ENCODE measurements around the gene VPS54.
"Not testable (repeated sequence)": the region's sequence is repeated elsewhere in the genome, so short reads cannot be mapped to it uniquely, and the experiment has no call there.

Gene VPS54

DNA sequence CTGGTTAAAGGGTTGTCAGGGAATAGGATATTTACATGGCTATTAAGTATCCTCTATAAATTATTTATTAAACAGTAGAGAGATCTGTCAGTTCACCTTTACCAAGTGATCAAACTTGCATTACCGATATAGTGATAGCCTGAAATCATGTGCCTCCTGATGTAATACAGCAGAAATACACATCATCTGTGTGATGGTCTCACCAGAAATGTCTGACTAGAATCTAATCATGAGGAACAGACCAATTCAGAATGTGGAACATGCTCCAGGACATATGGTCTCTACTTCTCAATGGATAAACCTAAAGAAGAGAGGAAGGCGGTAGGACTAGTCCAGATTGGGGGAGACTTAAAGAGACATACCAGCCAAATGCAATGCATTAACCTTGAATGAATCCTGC lies 6.2 kb downstream of the VPS54 start:
- no peak for DNase-seq (ENCODE audit: low spot score in 2 of 2)
- H3K27ac Mint-ChIP-seq: peak overlapping the region; percentile 35
- H3K9me3 Mint-ChIP-seq: no peaks in the 10 kb centered on the region
- peaks cover 22% of the 10 kb centered on the region for H3K4me1 Mint-ChIP-seq
- no peak for ATAC-seq (ENCODE audit: low read depth)
- H3K27me3 Mint-ChIP-seq: no peaks in the 10 kb centered on the region
- H3K36me3 Mint-ChIP-seq: peaks cover 5% of the 10 kb centered on the region
- H3K4me3 Mint-ChIP-seq: no peak overlapping the region

GRCh38 chr2:64012115-64012514 lies 7.1 kb downstream of the VPS54 start:
- no peak overlapping the region for H3K27ac Mint-ChIP-seq
- H3K4me1 Mint-ChIP-seq: peaks cover 23% of the 10 kb centered on the region
- no peak overlapping the region for H3K4me3 Mint-ChIP-seq
- DNase-seq (ENCODE audit: low spot score in 2 of 2): no peak
- no peaks in the 10 kb centered on the region for H3K27me3 Mint-ChIP-seq
- peaks cover 9% of the 10 kb centered on the region for H3K36me3 Mint-ChIP-seq
- no peak for ATAC-seq (ENCODE audit: low read depth)
- no peaks in the 10 kb centered on the region for H3K9me3 Mint-ChIP-seq

GRCh38 chr2:64008434-64009009 lies 10.7 kb downstream of the VPS54 start:
- Mint-ChIP-seq H3K27me3 (no peaks in the 10 kb centered on the region), H3K27ac (no peak overlapping the region), H3K4me3 (no peak overlapping the region), H3K36me3 (peaks cover 13% of the 10 kb centered on the region), H3K9me3 (no peaks in the 10 kb centered on the region), H3K4me1 (peaks cover 12% of the 10 kb centered on the region)
- no peak for ATAC-seq (ENCODE audit: low read depth)
- DNase-seq (ENCODE audit: low spot score in 2 of 2): no peak

DNA sequence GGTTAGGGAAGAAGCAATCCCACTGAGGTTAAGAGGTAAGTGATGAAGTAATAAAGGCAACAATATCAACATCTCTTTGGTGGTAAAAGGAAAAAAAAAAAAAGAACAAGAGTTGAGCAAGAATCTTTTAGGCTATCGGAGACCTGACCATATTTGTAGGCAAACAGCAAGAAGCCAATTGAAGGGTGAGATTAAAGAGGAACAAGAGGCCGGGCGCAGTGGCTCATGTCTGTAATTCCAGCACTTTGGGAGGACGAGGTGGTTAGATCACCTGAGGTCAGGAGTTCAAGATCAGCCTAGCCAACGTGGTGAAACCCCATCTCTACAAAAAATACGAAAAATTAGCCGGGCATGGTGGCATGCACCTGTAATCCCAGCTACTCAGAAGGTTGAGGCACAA lies 11.3 kb downstream of the VPS54 start:
- Mint-ChIP-seq H3K27ac (no peak overlapping the region), H3K9me3 (no peaks in the 10 kb centered on the region)

GRCh38 chr2:64005707-64006356 lies 13.4 kb downstream of the VPS54 start:
- Mint-ChIP-seq H3K4me1 (peaks cover 5% of the 10 kb centered on the region), H3K9me3 (no peaks in the 10 kb centered on the region), H3K36me3 (peaks cover 15% of the 10 kb centered on the region), H3K4me3 (no peak overlapping the region), H3K27me3 (no peaks in the 10 kb centered on the region), H3K27ac (no peak overlapping the region)
- ATAC-seq (ENCODE audit: low read depth) (no peak), DNase-seq (ENCODE audit: low spot score in 2 of 2) (no peak)

More for the DNA sequence above, 11.3 kb downstream of the VPS54 start:
- Mint-ChIP-seq H3K36me3 (peaks cover 13% of the 10 kb centered on the region), H3K4me1 (peaks cover 9% of the 10 kb centered on the region), H3K4me3 (no peak overlapping the region), H3K27me3 (no peaks in the 10 kb centered on the region)
- no peak for DNase-seq (ENCODE audit: low spot score in 2 of 2)
- no peak for ATAC-seq (ENCODE audit: low read depth)

DNA sequence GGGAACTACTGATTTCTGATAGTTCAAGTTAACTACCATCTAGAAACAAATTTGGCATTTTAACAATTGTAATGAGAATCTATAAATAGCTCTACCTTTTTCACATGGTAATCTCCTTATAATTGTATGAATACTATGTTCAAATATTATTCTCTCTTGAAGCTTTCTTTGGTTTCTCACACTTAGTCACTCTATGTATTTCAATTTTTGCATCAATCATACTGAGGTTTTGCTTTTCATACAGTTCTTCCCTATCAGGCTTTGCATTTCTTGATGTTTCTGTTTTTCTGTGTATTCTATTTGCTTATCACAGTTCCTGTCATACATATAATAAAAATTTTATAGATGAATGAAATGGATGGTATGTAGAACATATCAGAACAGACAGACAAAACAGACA lies 16.0 kb downstream of the VPS54 start:
- Mint-ChIP-seq H3K9me3 (peaks cover 2% of the 10 kb centered on the region), H3K27me3 (no peaks in the 10 kb centered on the region), H3K4me1 (peaks cover 5% of the 10 kb centered on the region), H3K27ac (no peak overlapping the region), H3K36me3 (peaks cover 20% of the 10 kb centered on the region), H3K4me3 (no peak overlapping the region)
- DNase-seq (ENCODE audit: low spot score in 2 of 2) (no peak), ATAC-seq (ENCODE audit: low read depth) (no peak)

DNA sequence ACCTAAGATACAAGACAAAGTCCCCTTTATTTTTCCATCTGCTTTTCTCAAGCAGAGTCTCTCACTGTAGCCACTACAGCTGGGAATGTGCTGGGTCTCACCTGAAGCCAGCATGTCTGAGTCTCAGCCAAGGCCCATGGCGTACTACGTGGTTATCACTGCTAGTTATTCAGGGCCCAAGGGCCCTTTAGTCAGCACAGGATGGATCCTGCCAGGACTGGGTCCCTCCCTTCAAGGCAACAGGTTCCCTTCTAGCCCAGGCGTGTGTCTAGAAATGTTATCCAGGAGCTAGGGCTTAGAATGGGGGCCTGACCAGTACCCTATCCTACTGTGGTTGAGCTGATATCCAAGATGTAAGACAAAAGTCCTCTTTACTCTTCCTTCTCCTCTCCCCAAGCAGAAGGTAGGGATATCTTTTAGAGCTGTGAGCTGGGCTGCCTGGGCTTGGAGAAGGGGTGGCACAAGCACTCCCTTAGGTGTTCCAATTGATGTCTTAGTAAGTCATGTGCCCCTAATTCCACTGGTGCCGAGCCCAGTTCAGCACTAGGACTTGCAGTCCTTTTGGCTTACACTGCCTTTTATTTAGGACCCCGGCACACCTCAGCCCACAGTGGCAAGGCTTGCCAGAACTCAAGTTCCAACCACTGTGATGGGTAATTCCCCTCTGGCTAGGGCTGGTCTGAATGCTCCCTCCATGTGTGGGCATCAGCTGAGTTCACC lies 17.7 kb downstream of the VPS54 start:
- ATAC-seq (ENCODE audit: low read depth) (no peak), DNase-seq (ENCODE audit: low spot score in 2 of 2) (no peak)
- H3K4me1 Mint-ChIP-seq: no peaks in the 10 kb centered on the region
- no peaks in the 10 kb centered on the region for H3K27me3 Mint-ChIP-seq
- H3K27ac Mint-ChIP-seq: no peak overlapping the region
- no peak overlapping the region for H3K4me3 Mint-ChIP-seq
- H3K36me3 Mint-ChIP-seq: peaks cover 20% of the 10 kb centered on the region
- H3K9me3 Mint-ChIP-seq: peaks cover 10% of the 10 kb centered on the region

DNA sequence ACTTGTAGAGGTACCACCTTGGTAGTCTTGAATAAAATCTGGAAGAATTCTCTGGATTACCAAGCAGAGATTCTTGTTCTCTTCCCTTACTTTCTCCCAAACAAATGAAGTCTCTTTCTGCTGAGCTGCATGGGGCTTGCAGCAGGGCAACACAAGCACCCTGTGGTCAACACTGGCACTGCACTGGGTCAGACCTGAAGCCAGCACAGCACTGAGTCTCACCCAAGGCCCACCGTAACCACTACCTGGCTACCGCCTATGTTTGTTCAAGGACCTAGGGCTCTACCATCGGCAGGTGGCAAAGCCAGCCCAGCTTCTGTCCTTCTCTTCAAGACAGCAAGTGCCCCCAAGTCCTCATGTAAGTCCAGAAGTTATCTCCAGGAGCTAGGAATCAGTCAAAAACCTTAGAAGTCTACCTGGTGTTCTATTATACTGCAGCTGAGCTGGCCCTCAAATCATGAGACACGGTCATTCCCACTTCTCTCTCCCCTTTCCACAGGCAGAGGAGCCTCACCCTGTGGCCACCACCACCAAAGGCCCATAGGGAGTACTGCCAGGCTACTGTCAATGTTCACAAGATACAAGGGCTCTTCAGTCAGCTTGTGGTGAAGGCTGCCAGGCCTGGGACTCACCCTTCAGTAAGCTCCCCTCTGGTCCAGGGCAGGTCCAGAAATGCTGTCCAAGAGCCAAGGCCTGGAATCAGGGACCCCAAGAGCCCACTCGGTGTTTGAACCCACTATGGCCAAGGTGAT lies 18.4 kb downstream of the VPS54 start:
- ATAC-seq (ENCODE audit: low read depth) (no peak), DNase-seq (ENCODE audit: low spot score in 2 of 2) (no peak)
- no peaks in the 10 kb centered on the region for H3K27me3 Mint-ChIP-seq
- no peaks in the 10 kb centered on the region for H3K4me1 Mint-ChIP-seq
- H3K36me3 Mint-ChIP-seq: peaks cover 23% of the 10 kb centered on the region
- H3K4me3 Mint-ChIP-seq: no peak overlapping the region
- peaks cover 10% of the 10 kb centered on the region for H3K9me3 Mint-ChIP-seq
- no peak overlapping the region for H3K27ac Mint-ChIP-seq

DNA sequence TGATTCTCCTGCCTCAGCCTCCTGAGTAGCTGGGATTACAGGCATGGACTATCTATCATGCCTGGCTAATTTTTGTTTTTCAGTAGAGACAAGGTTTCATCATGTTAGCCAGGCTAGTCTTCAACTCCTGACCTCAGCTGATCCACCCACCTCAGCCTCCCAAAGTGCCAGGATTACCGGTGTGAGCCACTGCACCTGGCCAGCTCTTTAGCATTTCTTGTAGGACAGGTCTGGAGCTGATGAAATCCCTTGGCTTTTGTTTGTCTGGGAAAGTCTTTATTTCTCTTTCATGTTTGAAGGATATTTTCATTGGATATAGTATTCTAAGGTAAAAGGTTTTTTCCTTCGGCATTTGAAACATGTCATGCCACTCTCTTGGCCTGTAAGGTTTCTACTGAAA lies 20.2 kb downstream of the VPS54 start:
- DNase-seq (ENCODE audit: low spot score in 2 of 2): no peak
- Mint-ChIP-seq H3K36me3 (peaks cover 28% of the 10 kb centered on the region), H3K4me1 (peaks cover 2% of the 10 kb centered on the region), H3K4me3 (no peak overlapping the region), H3K27me3 (no peaks in the 10 kb centered on the region), H3K27ac (no peak overlapping the region), H3K9me3 (peaks cover 10% of the 10 kb centered on the region)
- no peak for ATAC-seq (ENCODE audit: low read depth)

DNA sequence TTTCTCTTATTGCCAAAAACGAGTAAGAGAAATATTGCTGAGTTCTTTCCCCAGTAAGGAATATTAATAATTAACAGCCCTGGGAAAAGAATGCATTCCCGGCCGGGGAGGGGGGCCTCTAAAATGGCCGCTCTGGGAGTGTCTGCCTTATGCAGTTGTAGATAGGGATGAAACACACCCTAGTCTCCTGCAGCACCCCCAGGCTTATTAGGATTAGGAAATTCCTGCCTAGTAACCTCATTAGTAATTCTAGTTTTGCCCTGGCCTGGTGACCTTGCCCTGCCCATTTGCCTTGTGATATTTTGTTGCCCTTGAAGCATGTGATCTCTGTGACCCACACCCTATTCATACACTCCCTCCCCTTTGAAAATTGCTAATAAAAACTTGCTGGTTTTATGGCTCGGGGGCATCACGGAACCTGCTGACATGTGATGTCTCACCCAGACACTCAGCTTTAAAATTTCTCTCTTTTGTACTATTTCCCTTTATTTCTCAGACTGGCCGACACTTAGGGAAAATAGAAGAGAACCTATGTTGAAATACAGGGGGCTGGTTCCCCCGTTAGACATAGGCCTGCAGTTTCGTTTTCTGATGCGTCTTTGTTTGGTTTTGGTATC lies 22.5 kb downstream of the VPS54 start:
- peaks cover 29% of the 10 kb centered on the region for H3K36me3 Mint-ChIP-seq
- H3K4me3 Mint-ChIP-seq; H3K27me3 Mint-ChIP-seq; ATAC-seq (ENCODE audit: low read depth); H3K4me1 Mint-ChIP-seq; H3K9me3 Mint-ChIP-seq; DNase-seq (ENCODE audit: low spot score in 2 of 2); H3K27ac Mint-ChIP-seq: not testable (repeated sequence)

GRCh38 chr2:63994329-63995070 lies 24.7 kb downstream of the VPS54 start:
- H3K36me3 Mint-ChIP-seq: peaks cover 30% of the 10 kb centered on the region
- not testable (repeated sequence) for H3K4me1 Mint-ChIP-seq; DNase-seq (ENCODE audit: low spot score in 2 of 2); H3K27ac Mint-ChIP-seq; H3K27me3 Mint-ChIP-seq; H3K4me3 Mint-ChIP-seq; ATAC-seq (ENCODE audit: low read depth)
- peaks cover 14% of the 10 kb centered on the region for H3K9me3 Mint-ChIP-seq

DNA sequence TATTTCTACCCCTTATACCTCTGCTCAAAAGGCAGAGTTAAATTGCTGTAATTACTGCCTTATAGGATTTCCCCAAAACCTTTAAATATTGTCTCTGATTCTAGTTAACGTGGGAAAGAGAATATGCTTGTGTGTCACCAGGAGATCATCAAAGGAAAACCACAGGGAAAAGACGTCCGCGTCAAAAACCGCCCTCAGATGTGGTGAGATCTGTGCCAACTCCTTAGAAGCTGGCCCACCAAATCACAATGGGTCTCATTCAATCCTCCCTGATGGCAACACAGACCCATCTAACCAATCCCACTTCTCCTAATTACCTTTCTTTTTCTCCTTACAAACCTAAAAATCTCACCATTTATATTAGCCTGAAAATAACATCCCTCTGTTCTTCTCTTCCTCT lies 25.4 kb downstream of the VPS54 start:
- no peak overlapping the region for H3K27ac Mint-ChIP-seq
- ATAC-seq (ENCODE audit: low read depth) (no peak), DNase-seq (ENCODE audit: low spot score in 2 of 2) (no peak)
- H3K4me1 Mint-ChIP-seq: peaks cover 6% of the 10 kb centered on the region
- H3K36me3 Mint-ChIP-seq: peaks cover 35% of the 10 kb centered on the region
- H3K27me3 Mint-ChIP-seq: no peaks in the 10 kb centered on the region
- H3K4me3 Mint-ChIP-seq: no peak overlapping the region
- H3K9me3 Mint-ChIP-seq: peaks cover 16% of the 10 kb centered on the region

DNA sequence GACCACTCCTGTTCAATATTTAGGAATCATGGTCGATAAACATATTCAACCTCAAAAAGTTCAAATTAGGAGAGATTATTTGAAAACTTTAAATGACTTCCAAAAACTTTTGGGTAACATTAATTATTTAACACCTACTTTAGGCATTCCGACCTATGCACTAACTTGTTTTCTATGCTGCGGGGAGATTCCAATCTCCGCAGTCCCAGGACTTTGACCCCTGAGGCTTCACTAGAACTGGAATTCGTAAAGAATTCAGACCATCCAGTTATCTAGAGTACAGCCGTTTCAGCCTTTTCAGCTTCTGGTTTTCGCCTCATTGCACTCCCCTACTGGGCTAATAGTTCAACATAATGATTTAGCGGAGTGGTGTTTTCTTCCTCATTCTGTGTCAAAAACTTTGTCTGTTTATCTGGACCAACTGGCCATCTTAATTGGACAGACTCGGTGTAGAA lies 26.1 kb downstream of the VPS54 start:
- ATAC-seq (ENCODE audit: low read depth); H3K27ac Mint-ChIP-seq; H3K4me1 Mint-ChIP-seq; H3K27me3 Mint-ChIP-seq; H3K4me3 Mint-ChIP-seq; DNase-seq (ENCODE audit: low spot score in 2 of 2): not testable (repeated sequence)
- Mint-ChIP-seq H3K9me3 (peaks cover 13% of the 10 kb centered on the region), H3K36me3 (peaks cover 32% of the 10 kb centered on the region)

All from memory B cell (primary cell).